ENCODE data around the gene ZDHHC14. TPM values are rescaled to one million over a fixed set of nuclear protein-coding genes. Genes with fewer than 3 reads are reported as not detected.
"Not testable (repeated sequence)": the region's sequence is repeated elsewhere in the genome, so short reads cannot be mapped to it uniquely, and the experiment has no call there.

ZDHHC14 gene
- total RNA-seq, 1 experiment from 2014 or later, result 8.1 TPM

DNA sequence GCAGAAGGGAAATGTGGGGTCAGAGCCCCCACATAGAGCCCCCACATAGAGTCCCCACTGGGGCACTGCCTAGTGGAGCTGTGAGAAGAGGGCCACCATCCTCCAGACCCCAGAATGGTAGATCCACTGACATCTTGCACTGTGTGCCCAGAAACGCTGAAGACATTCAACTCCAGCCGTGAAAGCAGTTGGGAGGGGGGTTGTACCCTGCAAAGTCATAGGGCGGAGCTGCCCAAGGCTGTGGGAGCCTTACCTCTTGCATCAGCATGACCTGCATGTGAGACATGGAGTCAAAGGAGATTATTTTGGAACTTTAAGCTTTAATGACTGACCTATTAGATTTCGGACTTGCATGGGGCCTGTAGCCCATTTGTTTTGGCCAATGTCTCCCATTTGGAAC lies 209.7 kb downstream of the ZDHHC14 start:
- not testable (repeated sequence) for DNase-seq (ENCODE audit: low read depth)

GRCh38 chr6:157592541-157592940 lies 211.6 kb downstream of the ZDHHC14 start:
- no peak for DNase-seq (ENCODE audit: low read depth)

DNA sequence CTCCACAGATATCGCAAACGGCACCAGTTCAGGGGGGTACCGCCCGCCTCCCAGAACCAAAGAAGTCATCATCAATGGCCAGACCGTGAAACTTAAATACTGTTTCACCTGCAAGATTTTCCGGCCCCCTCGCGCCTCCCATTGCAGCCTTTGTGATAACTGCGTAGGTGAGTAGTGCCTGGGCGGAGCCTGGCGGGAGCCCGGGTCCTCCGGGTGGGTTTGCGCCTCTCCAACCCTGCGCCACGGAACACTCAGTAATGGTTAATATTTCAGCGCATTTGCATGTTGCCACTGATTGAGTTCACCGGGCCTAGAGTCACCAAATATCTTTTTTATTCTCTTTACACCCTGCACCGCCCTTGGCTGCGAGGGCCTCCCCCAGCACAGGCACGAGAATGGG lies 212.0 kb downstream of the ZDHHC14 start:
- DNase-seq (ENCODE audit: low read depth), result no peak

GRCh38 chr6:157593596-157593995 lies 212.6 kb downstream of the ZDHHC14 start:
- no peak for DNase-seq (ENCODE audit: low read depth)

GRCh38 chr6:157594292-157594691 lies 213.3 kb downstream of the ZDHHC14 start:
- no peak for DNase-seq (ENCODE audit: low read depth)

DNA sequence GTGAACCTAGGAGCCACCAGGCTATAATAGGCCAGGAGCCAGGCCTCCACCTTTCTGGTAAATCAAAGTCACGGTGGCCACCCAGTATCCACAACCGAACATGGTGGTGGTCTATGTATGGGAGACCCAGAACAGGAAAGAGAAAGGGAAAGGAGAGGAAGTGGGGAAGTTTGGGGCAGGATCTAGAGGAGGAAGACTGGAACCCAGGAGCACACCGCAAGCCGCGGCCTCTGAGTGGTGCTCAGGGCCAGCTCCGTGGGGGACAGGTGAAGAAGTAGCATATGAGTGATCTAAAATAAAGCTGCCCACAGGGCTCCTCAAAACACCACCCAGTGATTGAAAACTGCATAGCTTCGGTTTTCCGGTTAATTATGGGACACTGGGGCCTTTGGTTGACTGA lies 214.8 kb downstream of the ZDHHC14 start:
- DNase-seq (ENCODE audit: low read depth), result no peak

- no peak for DNase-seq (ENCODE audit: low read depth)
Measured at GRCh38 chr6:157596461-157596860, 215.5 kb downstream of the ZDHHC14 start.

DNA sequence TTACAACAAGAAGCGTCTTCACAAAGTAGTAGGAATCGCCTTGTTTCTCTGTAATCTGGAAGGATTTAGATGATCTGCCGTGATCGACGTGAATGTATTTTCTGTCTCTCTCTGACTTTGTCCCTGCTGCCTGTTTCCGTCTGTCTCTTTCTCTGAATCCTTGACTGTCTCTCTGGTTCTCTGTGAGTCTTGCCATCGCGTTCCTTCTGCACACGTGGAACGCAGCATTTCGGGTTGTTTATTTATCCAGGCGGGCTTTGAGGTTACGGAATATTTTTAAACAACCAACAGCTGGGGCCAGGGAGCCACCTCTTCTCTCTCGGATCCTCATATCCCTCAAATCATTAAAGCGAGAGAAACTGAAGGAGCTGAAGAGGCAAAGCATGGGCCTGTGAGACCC lies 215.9 kb downstream of the ZDHHC14 start:
- no peak for DNase-seq (ENCODE audit: low read depth)

DNA sequence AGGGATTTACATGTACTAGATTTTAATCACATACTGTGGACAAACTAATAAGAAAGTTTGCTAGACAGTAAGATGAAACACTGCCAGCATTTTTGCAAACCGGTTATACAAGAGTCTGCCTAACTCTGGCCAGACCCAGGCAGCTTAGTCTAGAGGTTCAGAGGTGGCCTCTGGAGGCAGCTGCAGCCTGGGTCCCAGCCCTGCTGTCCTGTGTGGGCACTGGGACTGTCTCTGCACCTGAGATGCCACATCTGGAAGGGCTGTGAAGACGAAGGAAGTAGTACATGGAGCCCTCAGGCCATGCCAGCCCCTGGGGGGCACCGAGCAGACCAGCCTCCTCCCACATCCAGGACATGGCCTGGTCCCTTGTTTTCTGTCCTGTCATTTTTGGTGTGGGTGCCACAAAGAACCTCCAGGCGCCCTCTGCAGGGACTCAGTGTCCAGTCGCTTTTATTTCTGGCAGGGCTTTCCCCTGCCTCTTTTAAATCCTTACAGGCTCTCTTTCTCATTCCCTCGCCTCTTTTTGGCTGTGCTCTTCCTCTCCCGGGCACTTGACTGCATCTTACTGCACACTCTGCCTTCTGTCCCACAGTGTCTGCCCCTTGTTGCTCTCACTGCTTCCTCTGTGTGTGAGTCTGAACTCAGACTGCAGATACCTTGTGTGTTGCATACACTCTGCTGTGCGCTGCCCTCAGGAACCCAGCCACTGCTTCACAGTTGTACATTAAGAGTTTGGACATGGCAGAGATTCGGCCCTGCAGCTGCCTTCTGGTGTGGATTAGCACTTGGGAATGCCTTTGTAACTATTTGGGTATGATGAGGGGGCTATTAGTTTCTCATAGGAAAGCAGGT lies 216.7 kb downstream of the ZDHHC14 start:
- DNase-seq (ENCODE audit: low read depth), result peak; percentile 49

GRCh38 chr6:157599191-157599590 lies 218.2 kb downstream of the ZDHHC14 start:
- DNase-seq (ENCODE audit: low read depth), result no peak

- DNase-seq (ENCODE audit: low read depth), result no peak
Measured at GRCh38 chr6:157600807-157601206, 219.8 kb downstream of the ZDHHC14 start.

DNA sequence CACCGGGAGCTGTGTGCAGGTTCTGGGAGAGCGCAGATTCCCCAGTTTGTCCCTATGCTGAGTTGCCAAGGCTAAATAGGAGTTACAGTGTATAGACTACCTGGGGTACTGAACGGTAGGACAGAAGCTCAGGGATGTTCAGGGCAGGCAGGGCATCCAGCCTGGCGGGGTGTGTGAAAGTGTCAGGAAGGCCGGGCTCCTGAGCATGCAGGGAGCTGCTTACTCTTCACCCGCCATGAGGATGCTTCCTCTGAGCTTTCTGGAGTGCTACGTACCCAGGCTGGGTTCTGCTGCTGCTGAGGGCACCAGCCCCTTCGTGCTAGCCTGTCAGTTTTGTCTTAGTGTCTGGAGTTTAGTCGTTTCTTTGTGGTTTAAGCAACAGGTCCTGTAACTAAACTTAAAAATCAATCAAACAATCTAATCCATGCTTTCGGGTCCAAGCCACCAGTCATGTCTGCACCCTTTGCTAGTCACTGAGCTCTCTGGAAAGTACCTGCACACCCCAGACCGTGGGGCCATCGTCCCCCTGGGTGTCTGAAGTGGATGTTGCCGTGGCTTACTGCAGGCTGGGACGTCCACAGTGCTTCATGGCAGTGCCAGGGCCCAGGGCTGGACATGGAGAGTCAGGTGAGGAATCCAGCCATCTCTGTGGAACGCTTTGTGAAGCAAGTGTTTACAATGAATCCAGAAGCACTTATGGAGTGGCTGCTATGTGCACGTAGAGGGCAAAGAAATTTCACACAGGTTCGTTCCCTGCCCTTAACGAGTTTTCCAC lies 221.7 kb downstream of the ZDHHC14 start:
- no peak for DNase-seq (ENCODE audit: low read depth)

GRCh38 chr6:157603314-157603940 lies 222.4 kb downstream of the ZDHHC14 start:
- DNase-seq (ENCODE audit: low read depth), result no peak

- DNase-seq (ENCODE audit: low read depth), result no peak
Measured at GRCh38 chr6:157603971-157604370, 223.0 kb downstream of the ZDHHC14 start.

DNA sequence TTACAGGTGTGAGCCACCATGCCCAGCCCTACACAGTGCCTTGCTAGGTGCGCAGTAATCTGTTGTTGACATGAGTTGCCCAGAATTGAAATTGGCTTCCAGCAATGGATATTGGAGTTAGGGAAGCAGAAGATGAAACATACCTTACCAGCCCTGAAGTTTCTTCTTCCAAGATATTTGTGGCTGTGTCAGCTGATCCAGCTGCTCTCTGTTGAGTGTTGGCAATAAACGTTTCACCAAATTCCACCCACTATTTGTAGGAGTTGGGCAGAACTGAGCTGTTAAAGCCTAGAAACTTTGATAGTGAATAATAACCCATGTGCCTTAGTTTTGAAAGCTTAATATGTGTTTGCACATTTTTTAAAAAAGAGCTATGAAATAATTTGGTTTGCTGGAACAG lies 223.8 kb downstream of the ZDHHC14 start:
- no peak for DNase-seq (ENCODE audit: low read depth)

GRCh38 chr6:157605484-157605883 lies 224.5 kb downstream of the ZDHHC14 start:
- no peak for DNase-seq (ENCODE audit: low read depth)

- no peak for DNase-seq (ENCODE audit: low read depth)
Measured at GRCh38 chr6:157606516-157606915, 225.5 kb downstream of the ZDHHC14 start.

DNA sequence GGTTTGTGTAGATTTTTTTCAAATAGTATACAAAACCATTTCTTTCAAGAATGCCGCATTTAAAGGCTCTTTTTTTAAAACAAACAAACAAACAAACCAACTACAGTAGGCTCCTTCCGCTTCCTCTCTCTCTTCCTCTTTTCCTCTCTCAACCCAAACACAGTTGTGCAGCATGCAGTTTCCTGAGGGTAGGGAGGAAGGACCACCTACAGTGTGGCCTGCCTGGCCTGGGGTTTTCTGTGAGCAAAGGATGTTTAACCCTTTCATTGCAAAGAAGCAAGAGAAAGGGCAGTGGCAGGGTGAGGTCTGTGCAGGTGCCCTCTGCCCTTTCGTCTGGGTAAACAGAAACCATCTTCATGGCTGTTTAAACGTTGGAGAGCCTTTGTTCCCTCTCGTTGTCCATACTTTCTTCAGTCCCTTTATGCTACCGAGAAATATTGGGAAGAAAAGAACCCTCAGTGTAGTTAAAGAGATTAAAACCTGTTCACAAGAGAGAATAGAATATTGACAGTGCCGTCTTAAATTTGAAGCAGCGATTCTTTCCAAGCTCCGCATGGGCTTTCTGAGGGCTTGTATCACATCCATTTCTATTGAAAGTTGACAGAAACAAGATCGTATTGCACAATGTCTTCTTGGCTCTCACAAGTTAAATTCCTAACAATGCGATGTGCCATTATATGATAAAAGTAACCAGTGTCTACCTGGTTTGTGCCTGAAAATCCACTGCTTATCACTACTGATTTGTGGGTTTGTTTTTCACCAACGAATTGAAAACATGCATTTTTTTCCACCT lies 226.5 kb downstream of the ZDHHC14 start:
- DNase-seq (ENCODE audit: low read depth), result no peak

DNA sequence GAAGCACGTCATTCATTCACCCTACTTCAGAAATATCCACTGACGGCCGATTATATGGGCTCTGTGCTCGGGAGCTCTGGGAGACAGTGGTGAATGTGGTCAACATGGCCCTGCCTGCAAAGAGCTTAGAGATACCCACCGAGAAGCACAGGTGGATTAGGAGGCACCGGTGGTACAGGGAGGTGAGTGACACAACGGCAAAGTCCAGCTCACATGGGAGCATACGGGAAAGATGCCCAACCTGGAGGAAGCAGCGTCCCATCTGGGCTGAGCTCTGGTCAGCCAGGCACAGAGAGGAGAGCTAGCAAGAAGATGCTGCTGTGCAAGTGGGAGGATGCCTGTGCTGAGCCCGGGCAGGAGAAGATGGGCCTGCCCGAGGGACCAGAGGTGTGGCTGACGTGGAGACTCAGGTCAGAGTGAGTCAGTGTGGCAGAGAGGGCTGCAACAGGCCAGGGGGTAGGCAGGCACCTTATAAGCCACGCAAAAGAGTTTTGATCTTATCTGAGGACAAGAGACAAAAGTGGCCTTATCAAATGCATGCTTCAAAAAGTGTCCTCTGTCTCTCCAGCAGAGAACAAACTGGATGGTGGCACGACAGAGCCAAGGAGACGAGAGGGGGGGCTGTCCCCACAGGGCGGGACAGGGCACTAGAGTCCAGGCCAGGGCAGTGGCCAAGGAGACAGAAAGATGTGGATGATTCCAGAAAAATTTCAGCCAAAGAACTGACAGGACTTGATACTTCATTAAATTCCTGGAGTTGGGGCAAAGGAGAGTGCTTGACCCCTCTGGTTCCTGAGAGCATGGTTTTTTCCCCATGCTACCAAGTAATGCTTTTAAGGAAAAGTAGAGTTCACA lies 227.5 kb downstream of the ZDHHC14 start:
- no peak for DNase-seq (ENCODE audit: low read depth)

- no peak for DNase-seq (ENCODE audit: low read depth)
Measured at GRCh38 chr6:157609117-157609516, 228.1 kb downstream of the ZDHHC14 start.

Measured in HT1080 (cell line).